ENCODE measurements around the gene LMTK2.

Gene LMTK2

GRCh38 chr7:98222533-98223195, 116.0 kb downstream of the LMTK2 start:
- no peak overlapping the region for H3K27ac ChIP-seq

DNA sequence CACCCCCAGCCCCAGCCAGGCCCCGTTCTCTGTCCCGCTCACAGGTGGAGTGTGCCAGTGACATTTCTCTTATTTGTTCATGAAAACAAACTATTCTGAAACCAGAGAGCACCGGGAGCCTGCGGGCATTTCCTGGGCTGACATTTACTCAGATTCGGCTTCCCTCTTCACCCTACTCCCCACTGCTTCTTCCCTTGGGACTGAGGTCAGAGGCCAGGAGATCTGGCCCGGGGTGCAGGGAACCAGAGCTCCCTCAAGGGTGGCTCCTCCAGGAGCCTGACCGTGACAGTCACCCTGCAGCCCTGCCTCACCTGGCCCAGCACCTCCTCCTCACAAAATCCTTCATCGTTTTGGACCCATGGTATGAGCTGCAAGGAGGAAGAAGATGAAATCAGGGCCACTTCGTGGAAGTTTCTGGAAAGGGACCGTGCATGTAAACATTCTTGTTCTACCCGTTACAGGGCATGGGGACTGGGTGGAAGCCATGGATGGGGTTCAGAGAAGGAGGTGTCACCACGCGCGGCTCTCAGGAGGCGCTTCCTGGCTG, 116.8 kb downstream of the LMTK2 start:
- no peak for TF ChIP-seq CTCF (IDR thresholded peaks at IDR 0.05)
- DNase-seq = no peak
- Histone ChIP-seq H3K4me3 (no peak overlapping the region), H3K36me3 (peaks cover 21 to 86% (median 51%) of the 10 kb centered on the region in 3 donors), H3K9me3 (no peaks in the 10 kb centered on the region), H3K4me1 (no peaks in the 10 kb centered on the region), H3K27me3 (no peaks in the 10 kb centered on the region), H3K27ac (no peak overlapping the region)
- intact Hi-C loops (cut with DNase I; ENCODE audit: low total_unique reads) = no loop called here

More at GRCh38 chr7:98222533-98223195, 116.0 kb downstream of the LMTK2 start:
- intact Hi-C loops (cut with DNase I; ENCODE audit: low total_unique reads) = no loop called here
- Histone ChIP-seq H3K27me3 (no peaks in the 10 kb centered on the region), H3K4me1 (no peaks in the 10 kb centered on the region), H3K36me3 (peaks cover 21 to 85% (median 45%) of the 10 kb centered on the region in 3 donors), H3K9me3 (no peaks in the 10 kb centered on the region), H3K4me3 (no peak overlapping the region)
- TF ChIP-seq CTCF (IDR thresholded peaks at IDR 0.05) = no peak
- no peak for DNase-seq

DNA sequence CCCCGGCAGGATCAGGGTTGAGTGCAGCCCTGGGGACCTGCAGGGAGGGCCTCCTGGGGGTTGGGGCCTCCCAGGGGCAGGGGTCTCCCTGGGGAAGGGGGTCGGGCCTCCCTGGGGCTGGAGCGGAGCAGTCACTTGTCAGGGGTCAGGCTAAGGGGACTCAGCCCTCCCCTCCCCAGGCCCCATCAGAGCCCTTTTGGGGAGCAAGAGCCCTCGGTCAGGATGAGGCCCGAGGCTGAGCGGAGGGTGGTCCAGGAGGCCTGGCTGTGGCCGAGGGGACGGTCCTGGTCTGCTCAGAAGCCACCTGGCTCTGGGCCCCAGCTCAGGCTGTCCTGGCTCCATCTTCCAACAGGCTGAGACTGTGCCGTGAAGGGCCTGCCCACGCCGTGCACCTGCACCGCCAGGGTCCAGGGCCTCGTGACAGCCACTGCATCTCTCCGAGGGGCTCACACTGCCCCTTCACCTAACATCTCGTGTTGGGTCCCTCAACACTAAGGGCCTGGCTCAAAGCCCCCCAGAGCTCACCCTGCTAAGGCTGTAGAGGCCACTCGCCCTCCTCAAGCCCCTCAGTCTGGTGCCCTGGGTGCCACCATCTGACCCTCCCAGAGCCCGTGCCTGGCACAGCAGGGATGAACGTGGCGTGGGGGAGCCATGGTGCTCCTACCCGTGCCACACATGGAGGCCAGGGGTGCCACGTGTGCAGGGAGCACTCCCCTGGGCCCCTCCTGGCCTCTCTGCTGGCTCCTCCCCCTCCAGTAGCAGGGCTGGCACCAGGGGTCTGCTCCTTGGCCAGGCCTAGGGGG, 117.4 kb downstream of the LMTK2 start:
- H3K36me3 ChIP-seq = peaks cover 21 to 92% (median 51%) of the 10 kb centered on the region in 3 donors
- H3K27ac ChIP-seq = no peak overlapping the region
- TF ChIP-seq CTCF (IDR thresholded peaks at IDR 0.05) = no peak
- no peaks in the 10 kb centered on the region for H3K4me1 ChIP-seq
- DNase-seq = no peak
- no peaks in the 10 kb centered on the region for H3K9me3 ChIP-seq
- no peak overlapping the region for H3K4me3 ChIP-seq
- intact Hi-C loops (cut with DNase I; ENCODE audit: low total_unique reads) = no loop called here
- no peaks in the 10 kb centered on the region for H3K27me3 ChIP-seq

DNA sequence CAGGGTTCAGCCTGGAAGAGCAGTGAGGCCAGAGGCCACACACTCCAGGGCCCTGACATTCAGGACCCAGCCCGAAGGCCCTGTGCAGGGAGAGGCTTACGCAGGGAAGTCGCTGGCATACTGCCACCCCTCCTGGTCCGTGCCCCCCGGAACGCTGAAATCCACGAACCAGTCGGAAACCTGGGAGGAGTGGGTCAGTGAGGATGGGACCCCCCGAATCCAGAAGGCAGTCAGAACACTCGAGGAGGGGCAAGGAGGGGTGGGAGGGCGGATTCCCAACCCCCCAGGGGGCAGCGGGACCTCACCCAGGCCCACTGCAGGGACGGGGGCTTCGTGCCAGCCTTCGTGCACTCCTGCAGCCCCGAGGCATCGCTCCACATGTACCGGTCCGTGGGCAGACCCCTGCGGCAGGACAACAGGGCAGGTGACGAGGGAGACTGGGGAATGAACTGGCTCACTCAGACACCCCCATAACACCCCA, 118.1 kb downstream of the LMTK2 start:
- Histone ChIP-seq H3K27ac (no peak overlapping the region), H3K36me3 (peaks cover 21 to 94% (median 57%) of the 10 kb centered on the region in 3 donors), H3K4me1 (no peaks in the 10 kb centered on the region), H3K4me3 (no peak overlapping the region), H3K27me3 (no peaks in the 10 kb centered on the region), H3K9me3 (no peaks in the 10 kb centered on the region)
- no peak for DNase-seq
- no peak for TF ChIP-seq CTCF (IDR thresholded peaks at IDR 0.05)
- intact Hi-C loops (cut with DNase I; ENCODE audit: low total_unique reads) = no loop called here

- no peak for TF ChIP-seq CTCF (IDR thresholded peaks at IDR 0.05)
- Histone ChIP-seq H3K4me1 (no peaks in the 10 kb centered on the region), H3K27ac (no peak overlapping the region), H3K4me3 (no peak overlapping the region), H3K9me3 (no peaks in the 10 kb centered on the region), H3K27me3 (no peaks in the 10 kb centered on the region), H3K36me3 (peaks cover 14 to 94% (median 59%) of the 10 kb centered on the region in 3 donors)
- intact Hi-C loops (cut with DNase I; ENCODE audit: low total_unique reads) = no loop called here
- DNase-seq = no peak
These were observed 119.4 kb downstream of the LMTK2 start for GRCh38 chr7:98225913-98226614.
